Ascending aorta (tissue), 2 donors: ENCODE data around the gene AMBRA1. TPM values are rescaled to one million over a fixed set of nuclear protein-coding genes. Genes with fewer than 3 reads are reported as not detected.
A peak's percentile ranks its signal among the peaks of the same experiment; 100 is the strongest.

Experiments used
- DNase-seq, 2 donors: peaks; one replicate each; pipeline ENCODE4 v3.0.0-alpha.2; 2019; ENCODE audit warnings: low spot score in 2 of 2
- H3K27ac ChIP-seq, 2 donors: fragments of 200-600 bp; sonication (generic); one replicate each; pipeline ENCODE4 v1.5.1; 2016 to 2017; ENCODE audit warnings: mild to moderate bottlenecking in 1 of 2
- H3K27me3 ChIP-seq: fragments of 200-600 bp; sonication (generic); one replicate; pipeline ENCODE4 v1.5.1; 2017
- H3K36me3 ChIP-seq, 2 donors: fragments of 200-600 bp; sonication (generic); one replicate each; pipeline ENCODE4 v1.5.1; 2016
- H3K4me1 ChIP-seq, 2 donors: fragments of 200-600 bp; sonication (generic); one replicate each; pipeline ENCODE4 v1.5.1; 2016 to 2017; ENCODE audit warnings: mild to moderate bottlenecking in 1 of 2
- H3K4me3 ChIP-seq, 2 donors: fragments of 200-600 bp; sonication (generic); one replicate each; pipeline ENCODE4 v1.5.1; 2016 to 2017; ENCODE audit warnings: mild to moderate bottlenecking in 1 of 2
- H3K9me3 ChIP-seq, 2 donors: fragments of 200-600 bp; sonication (generic); one replicate each; pipeline ENCODE4 v1.5.1; 2016
- CTCF ChIP-seq, 3 experiments: fragments of 200-600 bp in 2 of 3; fragments of 450-650 bp in 1 of 3; sonication (generic) in 2 of 3; IDR thresholded peaks; one replicate each; pipeline ENCODE4 v1.5.1; 2016 to 2019; ENCODE audit warnings: antibody characterized with exemption in 3 of 3, mild to moderate bottlenecking in 1 of 3, moderate library complexity in 1 of 3
- intact Hi-C: fragments of 100-400 bp; cut with DNase I; formaldehyde crosslinking; loops from one replicate; pipeline ENCODE4 v1.15.1; 2023
- total RNA-seq: library from RNA; depleted of rRNA; stranded (reverse); fragments of >200 nt; gene quantifications from one replicate; pipeline ENCODE4 v1.1.0, GENCODE V29; 2016

The AMBRA1 gene
- total RNA-seq, 1 donor from 2014 or later = 12.1 TPM

- H3K36me3 ChIP-seq = peaks cover 29 to 36% of the 10 kb centered on the region in 2 donors
- no peak for TF ChIP-seq CTCF (IDR thresholded peaks at IDR 0.05)
- intact Hi-C loops = no loop called here
Observed at GRCh38 chr11:46631676-46632075, 37.9 kb upstream of the AMBRA1 start.

GRCh38 chr11:46630237-46630636 is 36.4 kb upstream of the AMBRA1 start:
- Histone ChIP-seq H3K9me3 (no peaks in the 10 kb centered on the region), H3K27ac (no peak overlapping the region), H3K27me3 (no peaks in the 10 kb centered on the region), H3K36me3 (peaks cover 38 to 48% of the 10 kb centered on the region in 2 donors), H3K4me1 (no peaks in the 10 kb centered on the region), H3K4me3 (no peak overlapping the region)
- DNase-seq = no peak
- no peak for TF ChIP-seq CTCF (IDR thresholded peaks at IDR 0.05)
- intact Hi-C loops = no loop called here

More at GRCh38 chr11:46631676-46632075, 37.9 kb upstream of the AMBRA1 start:
- Histone ChIP-seq H3K27me3 (no peaks in the 10 kb centered on the region), H3K4me1 (no peaks in the 10 kb centered on the region), H3K9me3 (no peaks in the 10 kb centered on the region), H3K4me3 (no peak overlapping the region), H3K27ac (no peak overlapping the region)
- no peak for DNase-seq

GRCh38 chr11:46628961-46629360 is 35.1 kb upstream of the AMBRA1 start:
- no peak for TF ChIP-seq CTCF (IDR thresholded peaks at IDR 0.05)
- DNase-seq = no peak
- Histone ChIP-seq H3K36me3 (peaks cover 48 to 54% of the 10 kb centered on the region in 2 donors), H3K4me1 (no peaks in the 10 kb centered on the region), H3K27me3 (no peaks in the 10 kb centered on the region), H3K9me3 (no peaks in the 10 kb centered on the region), H3K27ac (no peak overlapping the region), H3K4me3 (no peak overlapping the region)
- intact Hi-C loops = loop anchor here (10.0 kb wide), 1 partner anchor 166 kb away; no protein-coding TSS in a partner anchor

GRCh38 chr11:46625406-46625805 is 31.6 kb upstream of the AMBRA1 start:
- Histone ChIP-seq H3K27me3 (no peaks in the 10 kb centered on the region), H3K9me3 (no peaks in the 10 kb centered on the region), H3K4me3 (no peak overlapping the region), H3K27ac (no peak overlapping the region), H3K4me1 (no peaks in the 10 kb centered on the region), H3K36me3 (peaks cover 53 to 54% of the 10 kb centered on the region in 2 donors)
- no peak for TF ChIP-seq CTCF (IDR thresholded peaks at IDR 0.05)
- no peak for DNase-seq
- intact Hi-C loops = loop anchor here (10.0 kb wide), 1 partner anchor 169 kb away; no protein-coding TSS in a partner anchor

- intact Hi-C loops = loop anchor here (10.0 kb wide), 1 partner anchor 234 kb away; the partner anchor contains the start of gene MDK
- no peak for DNase-seq
- peak overlapping the region; percentile 96 to 100 for H3K4me3 ChIP-seq
- H3K27me3 ChIP-seq = no peaks in the 10 kb centered on the region
- H3K9me3 ChIP-seq = no peaks in the 10 kb centered on the region
- no peak for TF ChIP-seq CTCF (IDR thresholded peaks at IDR 0.05)
- H3K27ac ChIP-seq = no peak overlapping the region
- peaks cover 3 to 19% of the 10 kb centered on the region in 2 donors for H3K4me1 ChIP-seq
- H3K36me3 ChIP-seq = peaks cover 17 to 23% of the 10 kb centered on the region in 2 donors
Observed at GRCh38 chr11:46618837-46619236, 25.0 kb upstream of the AMBRA1 start.

GRCh38 chr11:46617972-46618314 is 24.1 kb upstream of the AMBRA1 start:
- H3K4me3 ChIP-seq = peak overlapping the region; percentile 96 to 100
- peaks cover 13 to 16% of the 10 kb centered on the region in 2 donors for H3K36me3 ChIP-seq
- no peak for DNase-seq
- no peak for TF ChIP-seq CTCF (IDR thresholded peaks at IDR 0.05)
- peak overlapping the region; percentile 98 to 99 for H3K27ac ChIP-seq
- intact Hi-C loops = loop anchor here (1.0 to 10.0 kb wide), 4 partner anchors 24 to 271 kb away; partner anchors contain the start of genes AMBRA1, ARHGAP1, DGKZ and MDK
- no peaks in the 10 kb centered on the region for H3K9me3 ChIP-seq
- H3K27me3 ChIP-seq = no peaks in the 10 kb centered on the region
- H3K4me1 ChIP-seq = peaks cover 3 to 19% of the 10 kb centered on the region in 2 donors
